Lower leg skin (tissue), 3 donors: Measurements from ENCODE around the gene TIMM17A.

Source experiments
- CTCF ChIP-seq, 3 donors: fragments of 450-650 bp; IDR thresholded peaks; one replicate each; pipeline ENCODE4 v1.5.1; 2016; ENCODE audit warnings: antibody characterized with exemption in 3 of 3, mild to moderate bottlenecking in 3 of 3, moderate library complexity in 2 of 3
- POLR2A ChIP-seq, 2 donors: fragments of 450-650 bp; IDR thresholded peaks; one replicate each; pipeline ENCODE4 v1.6.1; 2016 to 2017; ENCODE audit warnings: antibody characterized with exemption in 2 of 2, mild to moderate bottlenecking in 1 of 2, moderate library complexity in 1 of 2

DNA sequence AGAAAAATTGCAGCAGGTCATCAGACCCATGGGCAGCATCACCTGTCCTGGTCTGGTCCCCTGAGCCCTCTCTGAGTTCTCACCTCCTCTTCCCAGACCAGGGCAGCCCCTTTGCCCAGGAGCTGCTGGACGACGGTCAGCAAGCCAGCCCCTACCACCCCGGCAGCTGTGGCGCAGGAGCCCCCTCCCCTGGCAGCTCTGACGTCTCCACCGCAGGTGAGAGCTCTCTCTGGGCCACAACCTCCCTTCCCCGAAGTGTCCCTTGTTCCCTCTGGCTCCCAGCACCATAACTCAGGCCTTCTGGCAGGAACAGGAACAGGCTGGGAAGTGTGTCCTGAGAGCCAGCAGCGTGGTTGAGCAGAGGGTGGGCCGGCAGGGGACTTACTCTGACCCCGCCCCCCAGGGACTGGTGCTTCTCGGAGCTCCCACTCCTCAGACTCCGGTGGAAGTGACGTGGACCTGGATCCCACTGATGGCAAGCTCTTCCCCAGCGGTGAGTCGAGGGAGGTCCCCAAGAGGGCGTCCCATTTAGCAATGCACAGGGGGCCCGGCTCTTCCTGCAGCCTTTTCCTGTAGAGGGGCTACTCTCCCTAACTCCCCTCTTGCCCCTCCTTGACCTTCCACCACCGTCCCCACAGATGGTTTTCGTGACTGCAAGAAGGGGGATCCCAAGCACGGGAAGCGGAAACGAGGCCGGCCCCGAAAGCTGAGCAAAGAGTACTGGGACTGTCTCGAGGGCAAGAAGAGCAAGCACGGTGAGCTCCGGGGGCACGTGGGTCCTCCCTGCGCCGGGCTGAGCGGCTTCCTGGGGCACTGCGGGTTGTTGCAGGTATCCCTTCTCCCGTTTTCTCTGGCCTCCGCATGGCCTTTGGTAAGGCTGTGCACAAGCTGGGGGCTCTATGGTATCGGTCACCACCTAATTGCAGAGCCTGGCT, 57.5 kb downstream of the TIMM17A start:
- TF ChIP-seq CTCF (IDR thresholded peaks at IDR 0.05) (no peak), POLR2A (IDR thresholded peaks at IDR 0.05) (no peak)
